ENCODE data around the gene MVB12B.

The MVB12B gene

DNA sequence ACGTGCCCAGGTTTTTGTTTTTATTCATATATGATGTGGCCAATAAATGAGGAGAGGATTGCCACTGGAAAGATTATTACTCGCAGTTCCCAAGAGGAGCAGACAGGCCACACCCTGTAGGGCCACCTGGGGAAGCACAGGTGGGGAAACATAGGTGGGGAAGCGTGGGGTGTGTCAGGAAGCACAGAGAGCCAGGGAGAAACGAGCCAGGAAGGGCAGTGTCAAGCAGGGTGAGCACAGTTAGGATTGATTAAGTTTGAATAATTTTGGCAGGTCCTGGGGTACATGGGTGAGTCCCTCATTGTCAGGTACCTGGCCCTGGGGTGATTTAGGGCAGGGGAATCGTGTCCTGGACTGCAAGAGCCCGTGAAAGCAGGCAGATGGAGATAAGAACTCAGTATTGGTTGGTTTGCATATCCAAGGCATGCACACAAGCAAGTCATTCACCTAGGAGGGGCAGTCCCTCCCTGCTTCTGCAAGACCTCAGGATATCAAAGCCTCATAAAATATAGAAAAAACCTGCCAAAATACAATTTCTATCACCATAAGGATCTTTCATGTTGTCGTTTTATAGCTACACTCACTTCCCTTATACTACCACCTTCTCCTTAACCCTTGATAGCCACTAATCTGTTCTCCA, 22.4 kb downstream of the MVB12B start:
- H3K27ac ChIP-seq, result no peak overlapping the region
- no peak for TF ChIP-seq ZFX (IDR thresholded peaks at IDR 0.05; ENCODE audit: borderline replicate concordance)
- TF ChIP-seq, protein P1, sequence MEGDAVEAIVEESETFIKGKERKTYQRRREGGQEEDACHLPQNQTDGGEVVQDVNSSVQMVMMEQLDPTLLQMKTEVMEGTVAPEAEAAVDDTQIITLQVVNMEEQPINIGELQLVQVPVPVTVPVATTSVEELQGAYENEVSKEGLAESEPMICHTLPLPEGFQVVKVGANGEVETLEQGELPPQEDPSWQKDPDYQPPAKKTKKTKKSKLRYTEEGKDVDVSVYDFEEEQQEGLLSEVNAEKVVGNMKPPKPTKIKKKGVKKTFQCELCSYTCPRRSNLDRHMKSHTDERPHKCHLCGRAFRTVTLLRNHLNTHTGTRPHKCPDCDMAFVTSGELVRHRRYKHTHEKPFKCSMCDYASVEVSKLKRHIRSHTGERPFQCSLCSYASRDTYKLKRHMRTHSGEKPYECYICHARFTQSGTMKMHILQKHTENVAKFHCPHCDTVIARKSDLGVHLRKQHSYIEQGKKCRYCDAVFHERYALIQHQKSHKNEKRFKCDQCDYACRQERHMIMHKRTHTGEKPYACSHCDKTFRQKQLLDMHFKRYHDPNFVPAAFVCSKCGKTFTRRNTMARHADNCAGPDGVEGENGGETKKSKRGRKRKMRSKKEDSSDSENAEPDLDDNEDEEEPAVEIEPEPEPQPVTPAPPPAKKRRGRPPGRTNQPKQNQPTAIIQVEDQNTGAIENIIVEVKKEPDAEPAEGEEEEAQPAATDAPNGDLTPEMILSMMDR (IDR thresholded peaks at IDR 0.05), result no peak

DNA sequence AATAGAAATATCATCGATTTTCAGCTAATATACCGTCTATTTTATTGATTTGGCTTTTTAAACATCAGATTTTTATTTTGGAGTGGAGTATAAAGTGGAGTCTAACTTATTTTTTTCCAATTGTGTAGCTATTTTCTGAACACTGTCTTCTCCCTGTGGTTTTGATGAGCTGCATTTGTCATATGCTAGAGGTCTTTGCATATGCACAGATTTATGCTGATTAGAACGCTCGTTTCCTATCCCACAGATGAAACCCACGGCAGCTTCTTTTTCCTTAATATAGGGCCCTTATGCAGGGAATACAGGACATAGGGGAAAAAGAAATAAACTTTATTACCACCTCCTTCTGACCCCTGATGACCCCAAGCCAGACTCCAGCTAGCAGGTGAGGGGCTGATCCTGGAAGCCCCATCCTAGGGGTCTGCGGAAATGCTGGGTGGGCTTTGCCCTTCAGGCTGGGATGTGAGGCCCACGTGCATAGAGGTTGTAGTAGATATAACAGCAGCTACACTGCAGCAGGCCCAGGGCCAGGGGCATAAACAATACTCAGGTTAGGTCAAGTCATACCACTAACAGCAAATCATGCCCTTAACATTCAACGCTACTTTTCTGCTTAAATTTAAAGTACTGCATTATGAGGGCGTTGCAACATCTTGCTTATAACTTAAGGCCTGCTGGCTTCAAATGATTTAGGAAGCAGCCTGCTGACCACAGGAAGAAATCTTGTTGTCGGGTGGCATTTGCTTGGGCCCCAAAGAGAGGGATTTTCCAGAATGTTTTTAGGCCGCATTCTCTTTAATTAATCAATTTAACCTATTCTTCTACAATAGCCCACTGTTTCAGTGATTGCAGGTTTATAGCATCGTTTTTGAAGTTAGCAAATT, 28.5 kb downstream of the MVB12B start:
- TF ChIP-seq ZFX (IDR thresholded peaks at IDR 0.05; ENCODE audit: borderline replicate concordance), result no peak
- TF ChIP-seq, protein P1 (IDR thresholded peaks at IDR 0.05), result no peak
- no peak overlapping the region for H3K27ac ChIP-seq

DNA sequence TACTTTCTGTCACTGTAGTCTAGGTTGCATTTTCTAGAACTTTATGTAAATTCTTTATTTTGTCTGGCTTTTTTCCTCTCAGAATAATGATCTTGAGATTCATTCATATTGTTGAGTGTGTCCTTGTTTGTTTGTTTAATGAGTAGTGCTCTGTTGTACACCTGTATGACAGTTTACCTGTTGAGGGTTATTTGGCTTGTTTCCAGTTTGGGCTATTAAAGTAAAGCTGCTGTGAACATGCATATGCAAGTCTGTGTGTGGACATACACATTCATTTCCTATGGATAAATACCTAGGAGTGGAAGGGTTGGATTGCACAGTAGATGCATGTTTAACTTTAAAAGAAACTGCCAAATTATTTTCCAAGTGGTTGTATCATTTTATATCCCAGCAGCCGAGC, 30.4 kb downstream of the MVB12B start:
- no peak for TF ChIP-seq ZFX (IDR thresholded peaks at IDR 0.05; ENCODE audit: borderline replicate concordance)
- H3K27ac ChIP-seq, result no peak overlapping the region

DNA sequence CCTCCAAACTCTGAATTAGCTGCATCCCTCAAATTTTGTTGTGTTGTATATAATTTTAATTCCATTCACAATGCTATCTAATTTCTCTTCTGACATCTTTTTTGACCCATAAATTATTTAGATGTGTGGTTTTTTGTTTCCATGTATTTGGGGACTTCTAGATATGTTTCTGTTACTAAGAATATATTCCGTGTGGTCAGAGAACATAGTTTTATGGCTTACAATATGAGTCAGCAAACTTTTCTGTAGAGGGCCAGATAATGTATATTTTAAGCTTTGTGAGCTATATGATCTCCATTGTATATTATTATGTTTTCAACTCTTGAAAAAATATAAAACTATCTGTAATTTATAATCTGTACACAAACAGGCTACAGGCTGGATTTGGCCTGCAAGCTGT, 33.4 kb downstream of the MVB12B start:
- H3K27ac ChIP-seq, result no peak overlapping the region
- TF ChIP-seq ZFX (IDR thresholded peaks at IDR 0.05; ENCODE audit: borderline replicate concordance), result no peak
- TF ChIP-seq, protein P1 (IDR thresholded peaks at IDR 0.05), result no peak

DNA sequence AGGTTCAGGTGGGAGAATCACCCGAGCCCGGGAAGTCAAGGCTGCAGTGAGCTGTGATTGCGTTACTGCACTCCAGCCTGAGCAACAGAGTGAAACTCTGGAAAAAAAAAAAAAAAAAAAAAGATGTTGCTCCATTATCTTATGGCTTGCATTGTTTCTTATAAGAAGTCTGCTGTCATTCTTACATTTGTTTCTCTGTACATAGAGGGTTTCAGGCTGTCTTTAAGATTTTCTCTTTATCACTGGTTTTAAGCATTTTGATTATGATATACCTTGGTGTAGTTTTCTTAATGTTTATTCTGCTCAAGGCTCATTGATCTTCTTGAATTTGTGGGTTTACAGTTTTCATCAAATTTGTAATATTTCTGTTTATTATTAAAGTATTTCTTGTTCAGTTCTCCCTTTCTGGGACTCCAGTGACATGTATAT, 35.2 kb downstream of the MVB12B start:
- TF ChIP-seq ZFX (IDR thresholded peaks at IDR 0.05; ENCODE audit: borderline replicate concordance), result no peak
- TF ChIP-seq, protein P1 (IDR thresholded peaks at IDR 0.05), result no peak
- H3K27ac ChIP-seq, result no peak overlapping the region

DNA sequence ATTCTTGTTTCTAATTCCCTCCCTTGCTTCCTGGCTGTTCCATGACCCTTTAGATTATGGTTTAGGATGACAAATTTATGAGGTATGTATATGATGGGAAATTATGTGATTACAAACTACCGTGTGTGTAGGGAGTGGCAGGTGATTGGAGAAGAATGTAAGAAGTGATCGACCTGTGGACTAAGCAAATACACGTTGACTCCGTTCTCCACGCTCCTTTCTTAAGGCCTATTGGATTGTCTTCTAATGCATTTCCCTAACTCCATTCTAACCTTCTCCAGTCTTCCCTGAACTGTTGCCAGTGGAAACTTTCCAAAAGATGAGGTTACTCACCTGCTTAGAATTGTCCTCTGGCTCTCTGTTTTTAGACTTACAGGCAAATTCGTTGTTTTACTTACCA, 36.6 kb downstream of the MVB12B start:
- TF ChIP-seq, protein P1 (IDR thresholded peaks at IDR 0.05), result no peak
- TF ChIP-seq ZFX (IDR thresholded peaks at IDR 0.05; ENCODE audit: borderline replicate concordance), result no peak
- no peak overlapping the region for H3K27ac ChIP-seq

DNA sequence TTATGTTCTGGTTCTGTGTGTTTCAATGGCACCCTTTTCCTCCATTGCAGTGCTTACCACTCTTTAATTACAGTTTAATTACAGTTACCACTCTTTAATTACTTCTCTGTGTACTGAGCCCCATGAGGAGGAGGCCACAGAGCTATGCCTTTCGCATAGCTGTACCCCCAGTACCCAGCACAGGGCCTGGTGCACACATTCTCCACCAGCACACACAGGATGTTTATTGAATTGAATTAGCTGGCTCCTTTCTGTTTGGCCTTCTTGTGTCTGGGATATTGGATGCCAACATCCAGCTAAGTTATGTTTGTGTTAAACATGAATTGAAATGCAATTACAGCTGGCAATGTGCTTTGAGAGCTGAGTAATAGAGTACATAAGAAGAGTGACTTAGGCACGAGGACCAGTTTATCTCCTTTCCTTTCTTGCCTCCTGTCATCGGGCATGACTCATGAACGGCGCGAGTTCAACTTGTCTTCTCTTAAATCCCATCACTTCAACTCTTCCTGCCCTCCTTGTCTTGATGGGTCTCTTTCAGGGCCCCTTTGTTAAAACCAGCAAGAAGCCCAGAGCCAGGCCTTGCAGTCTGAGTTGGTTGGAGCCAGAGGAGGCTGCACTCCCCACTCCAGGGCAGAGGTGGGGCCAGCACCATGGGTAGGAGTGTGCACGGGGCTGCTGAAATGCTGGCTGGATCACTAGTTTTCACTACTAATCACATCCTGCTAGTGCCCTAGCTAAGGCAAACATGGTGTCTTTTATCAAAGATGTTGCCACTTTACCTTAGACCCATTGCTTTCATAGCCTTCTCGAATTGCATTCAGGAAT, 37.4 kb downstream of the MVB12B start:
- H3K27ac ChIP-seq, result no peak overlapping the region

More for the DNA sequence above, 37.4 kb downstream of the MVB12B start:
- no peak for TF ChIP-seq ZFX (IDR thresholded peaks at IDR 0.05; ENCODE audit: borderline replicate concordance)
- TF ChIP-seq, protein P1 (IDR thresholded peaks at IDR 0.05), result no peak

All from 22Rv1 (cell line).